Measurements from ENCODE around the gene BCAS3.

BCAS3 gene

DNA sequence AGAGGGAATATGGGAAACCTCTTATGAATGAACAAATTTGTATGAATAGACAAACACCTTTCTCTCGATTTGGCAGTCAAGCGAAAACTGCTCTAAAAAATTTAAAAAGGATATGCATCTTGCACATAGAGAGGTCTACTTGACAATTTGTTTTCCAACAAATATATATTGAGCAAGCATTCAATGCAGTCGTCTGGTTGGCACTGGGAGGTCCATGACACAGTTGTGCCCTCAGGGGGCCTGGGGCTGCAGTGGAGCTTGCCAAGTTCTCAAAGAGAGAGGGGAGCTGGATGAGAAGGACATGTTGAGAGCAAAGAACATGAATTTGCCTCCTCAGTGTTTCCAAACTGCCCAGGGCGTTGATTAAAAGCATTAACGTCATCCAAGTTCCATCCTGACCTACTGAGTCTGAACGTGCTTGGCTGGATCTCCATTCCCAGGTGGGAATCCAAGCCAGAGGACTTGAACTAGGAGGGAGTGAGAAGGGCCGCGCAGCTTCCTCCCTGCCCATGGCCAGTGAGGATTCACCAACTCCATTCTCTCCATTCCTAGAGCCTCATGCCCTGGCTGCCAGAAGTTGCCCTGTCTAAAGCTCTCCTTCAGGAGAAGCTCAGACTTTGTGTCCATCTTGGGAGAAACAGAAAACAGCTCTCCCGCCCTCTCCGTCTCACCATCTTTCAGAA is 746.5 kb downstream of the BCAS3 start:
- Histone ChIP-seq H3K27me3 (ENCODE audit: insufficient read depth, low read depth) (no peaks in the 10 kb centered on the region), H3K9ac (no peak overlapping the region), H3K79me2 (ENCODE audit: insufficient read depth, low read depth) (no peaks in the 10 kb centered on the region), H3K4me1 (ENCODE audit: low read depth, poor library complexity, severe bottlenecking) (no peaks in the 10 kb centered on the region), H4K20me1 (ENCODE audit: insufficient read depth) (no peaks in the 10 kb centered on the region), H3K27ac (no peak overlapping the region), H3K36me3 (ENCODE audit: insufficient read depth) (no peaks in the 10 kb centered on the region), H3K4me3 (IDR thresholded peaks at IDR 0.05; ENCODE audit: insufficient read depth, low read depth, low read length) (no peak overlapping the region), H2AFZ (ENCODE audit: low read depth) (no peak overlapping the region), H3K4me2 (no peak overlapping the region)
- TF ChIP-seq, protein P1, sequence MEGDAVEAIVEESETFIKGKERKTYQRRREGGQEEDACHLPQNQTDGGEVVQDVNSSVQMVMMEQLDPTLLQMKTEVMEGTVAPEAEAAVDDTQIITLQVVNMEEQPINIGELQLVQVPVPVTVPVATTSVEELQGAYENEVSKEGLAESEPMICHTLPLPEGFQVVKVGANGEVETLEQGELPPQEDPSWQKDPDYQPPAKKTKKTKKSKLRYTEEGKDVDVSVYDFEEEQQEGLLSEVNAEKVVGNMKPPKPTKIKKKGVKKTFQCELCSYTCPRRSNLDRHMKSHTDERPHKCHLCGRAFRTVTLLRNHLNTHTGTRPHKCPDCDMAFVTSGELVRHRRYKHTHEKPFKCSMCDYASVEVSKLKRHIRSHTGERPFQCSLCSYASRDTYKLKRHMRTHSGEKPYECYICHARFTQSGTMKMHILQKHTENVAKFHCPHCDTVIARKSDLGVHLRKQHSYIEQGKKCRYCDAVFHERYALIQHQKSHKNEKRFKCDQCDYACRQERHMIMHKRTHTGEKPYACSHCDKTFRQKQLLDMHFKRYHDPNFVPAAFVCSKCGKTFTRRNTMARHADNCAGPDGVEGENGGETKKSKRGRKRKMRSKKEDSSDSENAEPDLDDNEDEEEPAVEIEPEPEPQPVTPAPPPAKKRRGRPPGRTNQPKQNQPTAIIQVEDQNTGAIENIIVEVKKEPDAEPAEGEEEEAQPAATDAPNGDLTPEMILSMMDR (conservative IDR thresholded peaks at IDR 0.05; ENCODE audit: low read depth, low read length), result no peak

DNA sequence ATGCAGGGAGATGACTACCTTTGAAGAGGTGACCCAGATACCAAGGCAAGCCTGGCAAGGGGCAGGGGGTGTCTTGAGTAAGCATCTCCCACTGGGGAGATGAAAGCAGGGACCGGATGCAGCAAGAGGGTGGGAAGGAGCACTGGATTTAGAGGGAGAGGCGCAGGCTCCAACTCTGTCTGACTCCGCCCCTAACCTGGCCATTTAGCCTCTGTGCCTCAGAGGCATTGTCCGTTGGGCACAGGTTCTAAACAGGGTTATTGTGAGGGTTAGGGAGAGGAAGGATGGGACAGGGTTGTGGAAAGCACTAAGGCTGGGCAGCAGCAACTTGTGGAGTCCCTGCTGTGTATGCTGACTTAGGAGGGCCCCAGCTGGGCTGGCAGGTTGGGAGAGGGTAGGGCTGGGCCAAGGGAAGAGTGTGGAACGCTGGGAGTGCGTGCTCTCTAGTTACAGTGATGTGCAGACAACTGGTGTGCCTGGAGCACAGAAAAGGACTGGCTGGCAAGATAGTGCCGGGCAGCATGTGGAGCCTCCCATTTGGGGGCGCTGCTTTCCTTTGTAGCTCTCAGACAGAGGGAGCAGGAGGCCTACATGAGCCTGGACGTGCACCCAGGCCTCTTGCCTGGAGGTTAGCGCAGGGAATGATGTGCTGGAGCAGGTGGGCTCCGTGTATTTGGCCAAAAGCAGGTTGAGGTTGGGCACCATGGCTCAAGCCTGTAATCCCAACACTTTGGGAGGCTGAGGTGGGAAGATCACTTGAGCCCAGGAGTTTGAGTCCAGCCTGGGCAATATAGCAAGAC is 748.2 kb downstream of the BCAS3 start:
- no peak overlapping the region for H3K4me3 ChIP-seq (IDR thresholded peaks at IDR 0.05; ENCODE audit: insufficient read depth, low read depth, low read length)
- H3K79me2 ChIP-seq (ENCODE audit: insufficient read depth, low read depth), result no peaks in the 10 kb centered on the region
- H3K4me1 ChIP-seq (ENCODE audit: low read depth, poor library complexity, severe bottlenecking), result no peaks in the 10 kb centered on the region
- H3K27me3 ChIP-seq (ENCODE audit: insufficient read depth, low read depth), result no peaks in the 10 kb centered on the region
- H3K27ac ChIP-seq, result no peak overlapping the region
- no peaks in the 10 kb centered on the region for H3K36me3 ChIP-seq (ENCODE audit: insufficient read depth)
- H3K9ac ChIP-seq, result no peak overlapping the region
- TF ChIP-seq, protein P1 (conservative IDR thresholded peaks at IDR 0.05; ENCODE audit: low read depth, low read length), result no peak
- no peak overlapping the region for H2AFZ ChIP-seq (ENCODE audit: low read depth)
- H3K4me2 ChIP-seq, result no peak overlapping the region
- H4K20me1 ChIP-seq (ENCODE audit: insufficient read depth), result no peaks in the 10 kb centered on the region

DNA sequence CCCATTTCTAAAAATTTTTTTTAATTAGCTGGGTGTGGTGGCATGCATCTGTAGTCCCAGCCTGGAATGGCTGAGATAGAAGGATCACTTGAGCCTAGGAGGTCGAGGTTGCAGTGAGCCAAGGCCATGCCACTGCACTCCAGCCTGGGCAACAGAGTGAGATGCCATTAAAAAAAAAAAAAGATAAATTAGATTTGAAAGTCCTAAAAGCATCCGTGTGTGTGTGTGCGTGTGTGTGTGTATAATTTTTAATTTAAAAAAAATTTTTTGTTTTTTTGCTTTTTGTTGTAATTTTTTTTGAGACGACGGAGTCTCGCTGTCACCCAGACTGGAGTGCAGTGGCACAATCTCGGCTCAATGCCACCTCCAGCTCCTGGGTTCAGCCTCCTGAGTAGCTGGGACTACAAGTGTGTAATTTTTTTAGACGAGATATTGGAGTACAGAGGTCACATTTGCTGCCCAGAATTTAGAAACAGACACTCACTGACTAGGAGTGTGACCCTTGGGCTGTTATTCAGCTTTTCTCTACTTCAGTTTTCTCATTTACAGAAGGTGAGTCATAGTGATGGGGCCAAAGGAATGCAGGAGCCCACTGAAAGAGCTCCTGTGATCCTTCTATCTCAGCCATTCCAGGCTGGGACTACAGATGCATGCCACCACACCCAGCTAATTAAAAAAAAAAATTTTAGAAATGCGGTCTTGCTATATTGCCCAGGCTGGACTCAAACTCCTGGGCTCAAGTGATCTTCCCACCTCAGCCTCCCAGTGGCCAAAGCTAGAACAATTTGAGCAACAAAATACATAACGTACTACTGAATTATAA is 749.0 kb downstream of the BCAS3 start:
- Histone ChIP-seq H3K36me3 (ENCODE audit: insufficient read depth) (no peaks in the 10 kb centered on the region), H3K4me1 (ENCODE audit: low read depth, poor library complexity, severe bottlenecking) (no peaks in the 10 kb centered on the region), H2AFZ (ENCODE audit: low read depth) (no peak overlapping the region), H3K4me3 (IDR thresholded peaks at IDR 0.05; ENCODE audit: insufficient read depth, low read depth, low read length) (no peak overlapping the region), H3K4me2 (no peak overlapping the region), H4K20me1 (ENCODE audit: insufficient read depth) (no peaks in the 10 kb centered on the region), H3K27me3 (ENCODE audit: insufficient read depth, low read depth) (no peaks in the 10 kb centered on the region), H3K27ac (no peak overlapping the region), H3K9ac (no peak overlapping the region), H3K79me2 (ENCODE audit: insufficient read depth, low read depth) (no peaks in the 10 kb centered on the region)
- TF ChIP-seq, protein P1 (conservative IDR thresholded peaks at IDR 0.05; ENCODE audit: low read depth, low read length), result no peak

DNA sequence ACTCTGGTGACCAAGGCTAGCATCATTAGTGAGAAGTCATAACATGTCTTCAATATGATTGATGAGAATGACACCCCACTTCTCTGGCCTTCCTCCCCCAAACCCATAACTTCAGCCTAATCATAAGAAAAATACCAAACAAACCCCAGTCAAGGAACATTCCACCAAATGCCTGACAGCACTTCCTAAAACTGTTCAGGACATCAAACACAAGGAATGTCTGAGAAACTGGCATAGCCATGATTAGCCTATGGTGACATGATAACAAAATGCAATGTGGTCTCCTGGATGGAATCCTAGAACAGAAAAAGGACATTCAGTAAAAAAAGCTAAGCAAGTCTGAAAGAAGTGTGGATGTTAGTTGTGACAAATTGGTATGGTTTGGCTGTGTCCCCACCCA is 749.9 kb downstream of the BCAS3 start:
- Histone ChIP-seq H3K79me2 (ENCODE audit: insufficient read depth, low read depth) (no peaks in the 10 kb centered on the region), H3K4me3 (IDR thresholded peaks at IDR 0.05; ENCODE audit: insufficient read depth, low read depth, low read length) (no peak overlapping the region), H2AFZ (ENCODE audit: low read depth) (no peak overlapping the region), H3K27ac (no peak overlapping the region), H3K4me2 (no peak overlapping the region), H3K36me3 (ENCODE audit: insufficient read depth) (no peaks in the 10 kb centered on the region), H3K9ac (no peak overlapping the region), H3K4me1 (ENCODE audit: low read depth, poor library complexity, severe bottlenecking) (no peaks in the 10 kb centered on the region), H4K20me1 (ENCODE audit: insufficient read depth) (no peaks in the 10 kb centered on the region), H3K27me3 (ENCODE audit: insufficient read depth, low read depth) (no peaks in the 10 kb centered on the region)
- TF ChIP-seq, protein P1 (conservative IDR thresholded peaks at IDR 0.05; ENCODE audit: low read depth, low read length), result no peak

All from KMS-11 (cell line).